HCT116 (cell line): Measurements from ENCODE around the gene CACNA1A. TPM values are rescaled to one million over a fixed set of nuclear protein-coding genes. Genes with fewer than 3 reads are reported as not detected.

Experiments
- ATAC-seq: fragments of 200-7000 bp; cut with Tn5 transposase; 2 replicates; pipeline ENCODE4 v1.9.1; 2020; ENCODE audit warnings: mild to moderate bottlenecking, moderate library complexity
- BruUV-seq: library from RNA; stranded (reverse); fragments of 400-500 nt; replicated peaks from 2 replicates; lab custom pipeline; 2021; lab: Mats Ljungman, UMichigan
- CTCF ChIA-PET: fragments of 300-600 bp; sonication (Branson Sonifier 250); formaldehyde crosslinking; loops from one replicate; lab custom pipeline; 2021; ENCODE audit warnings: antibody characterized with exemption; lab: Charles Lee
- POLR2A ChIA-PET: fragments of 300-600, 350-600 bp; sonication (Branson Sonifier 250); formaldehyde crosslinking; loops from one replicate; lab custom pipeline; 2021; ENCODE audit warnings: antibody characterized with exemption; lab: Charles Lee
- RAD21 ChIA-PET, 2 experiments: fragments of 300-600 bp; sonication (Branson Sonifier 250); formaldehyde crosslinking; loops; one replicate each; lab custom pipeline; 2023; ENCODE audit warnings: low total read pairs in 2 of 2; ENCODE audit not compliant: uncharacterized antibody in 2 of 2, unreplicated experiment in 2 of 2, low non-redundant PET in 1 of 2; lab: Charles Lee
- DNase-seq: peaks from one replicate; pipeline ENCODE4 v3.0.0-alpha.2; 2010; ENCODE audit warnings: low read depth, low spot score
- H2AFZ ChIP-seq: fragments of 200-600 bp; shearing (Covaris generic), sonication (generic); 2 replicates; pipeline ENCODE4 v1.6.1; 2017; ENCODE audit warnings: low read depth, mixed run types, mixed read lengths, antibody characterized with exemption, low read length; ENCODE audit not compliant: poor library complexity, severe bottlenecking
- H3K27ac ChIP-seq: 2 replicates; pipeline ENCODE4 v1.5.1; 2012; ENCODE audit warnings: low read depth, low read length
- H3K27me3 ChIP-seq: fragments of 200-600 bp; sonication (generic); 2 replicates; pipeline ENCODE4 v1.6.1; 2016; ENCODE audit warnings: mixed run types, low read length, mixed read lengths; ENCODE audit not compliant: insufficient read depth
- H3K36me3 ChIP-seq, 2 experiments: fragments of 200-500 bp in 1 of 2; fragments of 200-600 bp in 1 of 2; sonication (Bioruptor generic) in 1 of 2; sonication (generic) in 1 of 2; 2 replicates each; pipeline versions ENCODE4 v1.5.1 to v1.6.1; 2014 to 2016; ENCODE audit warnings: low read length in 2 of 2, inconsistent platforms in 1 of 2, mixed read lengths in 1 of 2, mixed run types in 1 of 2; ENCODE audit not compliant: insufficient read depth in 2 of 2, control insufficient read depth in 1 of 2
- H3K4me1 ChIP-seq, 2 experiments: fragments of 200-600 bp in 1 of 2; sonication (generic) in 1 of 2; 2 replicates each; pipeline versions ENCODE4 v1.5.1 to v1.6.1; 2012 to 2017; ENCODE audit warnings: low read length in 2 of 2, inconsistent platforms in 1 of 2, mild to moderate bottlenecking in 1 of 2, mixed read lengths in 1 of 2, mixed run types in 1 of 2, moderate library complexity in 1 of 2; ENCODE audit not compliant: insufficient read depth in 2 of 2, control insufficient read depth in 1 of 2
- H3K4me2 ChIP-seq: fragments of 200-600 bp; sonication (generic); 2 replicates; pipeline ENCODE4 v1.6.1; 2017; ENCODE audit warnings: mixed run types, low read length, mixed read lengths
- H3K4me3 ChIP-seq, 2 experiments: fragments of 200-600 bp in 1 of 2; sonication (generic) in 1 of 2; replicated peaks in 1 of 2; 2 replicates each; pipeline ENCODE4 v1.5.1; 2011 to 2016; ENCODE audit warnings: low read length in 2 of 2, control low read depth in 1 of 2, low read depth in 1 of 2, mild to moderate bottlenecking in 1 of 2, mixed read lengths in 1 of 2, mixed run types in 1 of 2
- H3K79me2 ChIP-seq: fragments of 200-600 bp; sonication (generic); 2 replicates; pipeline ENCODE4 v1.6.1; 2017; ENCODE audit warnings: mild to moderate bottlenecking, mixed run types, low read length, moderate library complexity, mixed read lengths; ENCODE audit not compliant: insufficient read depth
- H3K9ac ChIP-seq: fragments of 200-600 bp; sonication (generic); 2 replicates; pipeline ENCODE4 v1.6.1; 2016; ENCODE audit warnings: low read length, mixed read lengths
- H3K9me2 ChIP-seq: fragments of 200-600 bp; sonication (generic), shearing (Covaris generic); 2 replicates; pipeline ENCODE4 v1.6.1; 2017; ENCODE audit warnings: mixed run types, mild to moderate bottlenecking, moderate library complexity; ENCODE audit not compliant: insufficient read depth
- H3K9me3 ChIP-seq, 2 experiments: fragments of 200-500 bp in 1 of 2; fragments of 200-600 bp in 1 of 2; sonication (Bioruptor generic) in 1 of 2; sonication (generic) in 1 of 2; 2 replicates each; pipeline ENCODE4 v1.6.1; 2014 to 2017; ENCODE audit warnings: low read length in 2 of 2, mixed read lengths in 2 of 2, inconsistent platforms in 1 of 2, low read depth in 1 of 2, mild to moderate bottlenecking in 1 of 2, mixed run types in 1 of 2, moderate library complexity in 1 of 2; ENCODE audit not compliant: control insufficient read depth in 1 of 2, insufficient read depth in 1 of 2
- H4K20me1 ChIP-seq: fragments of 200-600 bp; sonication (generic), shearing (Covaris generic); 2 replicates; pipeline ENCODE4 v1.6.1; 2017; ENCODE audit warnings: mixed run types, mild to moderate bottlenecking, moderate library complexity; ENCODE audit not compliant: insufficient read depth
- ATF3 ChIP-seq: IDR thresholded peaks from 2 replicates; pipeline ENCODE4 v1.6.1; 2012
- CBX3 ChIP-seq: IDR thresholded peaks from 2 replicates; pipeline ENCODE4 v1.6.1; 2012; ENCODE audit warnings: low read depth
- CTCF ChIP-seq, 3 experiments: fragments of 200-600 bp in 1 of 3; sonication (generic) in 1 of 3; IDR thresholded peaks in 2 of 3; conservative IDR thresholded peaks in 1 of 3; 2 replicates each; pipeline ENCODE4 v1.5.1; 2012 to 2017; ENCODE audit warnings: low read depth in 2 of 3, low read length in 2 of 3, antibody characterized with exemption in 1 of 3, borderline replicate concordance in 1 of 3, control low read depth in 1 of 3, mild to moderate bottlenecking in 1 of 3, mixed read lengths in 1 of 3, mixed run types in 1 of 3, moderate library complexity in 1 of 3; ENCODE audit not compliant: insufficient read depth in 1 of 3
- EGR1 ChIP-seq: IDR thresholded peaks from 2 replicates; pipeline ENCODE4 v1.6.1; 2012; ENCODE audit warnings: low read depth
- ELF1 ChIP-seq: IDR thresholded peaks from 2 replicates; pipeline ENCODE4 v1.6.1; 2012; ENCODE audit warnings: low read depth, borderline replicate concordance
- EZH2phosphoT487 ChIP-seq: fragments of 200-600 bp; IDR thresholded peaks from 2 replicates; pipeline ENCODE4 v1.6.1; 2018; ENCODE audit warnings: antibody characterized with exemption, borderline replicate concordance
- JUND ChIP-seq: IDR thresholded peaks from 2 replicates; pipeline ENCODE4 v1.6.1; 2012
- MAX ChIP-seq: IDR thresholded peaks from 2 replicates; pipeline ENCODE4 v1.6.1; 2012
- POLR2A ChIP-seq: IDR thresholded peaks from 2 replicates; pipeline ENCODE4 v1.7.0; 2011; ENCODE audit warnings: borderline replicate concordance; ENCODE audit not compliant: insufficient read depth, insufficient read length; ENCODE audit errors: extremely low read depth
- POLR2AphosphoS5 ChIP-seq: IDR thresholded peaks from 2 replicates; pipeline ENCODE4 v1.6.1; 2011; ENCODE audit warnings: mild to moderate bottlenecking, low read depth, low read length, moderate library complexity
- REST ChIP-seq: IDR thresholded peaks from 2 replicates; pipeline ENCODE4 v1.6.1; 2012; ENCODE audit warnings: low read depth
- SP1 ChIP-seq: IDR thresholded peaks from 2 replicates; pipeline ENCODE4 v1.6.1; 2012; ENCODE audit warnings: low read depth
- SRF ChIP-seq: IDR thresholded peaks from 2 replicates; pipeline ENCODE4 v1.6.1; 2012; ENCODE audit warnings: low read depth
- TCF7L2 ChIP-seq: IDR thresholded peaks from 2 replicates; pipeline ENCODE4 v1.7.0; 2011; ENCODE audit warnings: borderline replicate concordance, inconsistent platforms; ENCODE audit not compliant: insufficient read depth, insufficient read length; ENCODE audit errors: extremely low read depth
- ZFX ChIP-seq: fragments of 450-650 bp; IDR thresholded peaks from 2 replicates; pipeline ENCODE4 v1.6.1; 2017
- ZNF274 ChIP-seq: fragments of 200-500 bp; sonication (Bioruptor generic); IDR thresholded peaks from 2 replicates; pipeline ENCODE4 v1.6.1; 2014; ENCODE audit warnings: mild to moderate bottlenecking, low read depth, low read length, inconsistent platforms
- intact Hi-C: fragments of 100-400 bp; cut with micrococcal nuclease; formaldehyde crosslinking; loops from 2 replicates; pipeline ENCODE4 v1.10.0; 2022
- total RNA-seq: library from RNA; stranded (reverse); gene quantifications from one replicate; pipeline ENCODE4 v1.2.1, GENCODE V29; 2021; ENCODE audit not compliant: unreplicated experiment
- TF ChIP-seq, protein P1 (sequence below): IDR thresholded peaks from 2 replicates; pipeline ENCODE4 v1.6.1; 2011; ENCODE audit warnings: mild to moderate bottlenecking, low read length, moderate library complexity; ENCODE audit not compliant: insufficient replicate concordance; ENCODE audit errors: extremely low read depth

CACNA1A gene
- total RNA-seq, 1 experiment from 2014 or later = 7.5 TPM

DNA sequence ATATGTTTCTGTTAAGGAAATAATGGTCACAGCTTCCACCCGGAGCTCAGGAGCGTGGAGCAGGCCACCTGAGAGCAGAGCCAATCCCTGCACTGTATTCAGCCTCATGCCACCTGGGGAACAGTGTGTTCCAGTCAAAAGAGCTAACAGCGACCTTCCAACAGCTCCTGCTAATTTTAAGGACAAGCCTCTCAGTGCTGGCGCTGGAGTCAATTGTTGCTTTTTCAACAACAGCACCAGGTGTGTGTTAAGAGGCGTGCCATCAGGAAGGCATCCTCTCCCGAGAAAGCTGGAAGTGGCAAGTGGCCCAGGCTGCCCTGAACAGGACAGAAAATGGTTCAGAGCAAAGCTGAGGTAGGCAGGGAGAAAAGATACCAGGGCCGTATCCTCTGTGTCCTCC lies 102.0 kb downstream of the CACNA1A start:
- intact Hi-C loops = no loop called here
- ChIA-PET RAD21 (no interaction called here), CTCF (interaction anchor here (0.6 kb wide), 1 partner anchor 25 kb away, joined by 3 read pairs; no protein-coding TSS in a partner anchor), POLR2A (no interaction called here)
- BruUV-seq = no TSS peak
- no peak overlapping the region for H3K4me2 ChIP-seq
- TF ChIP-seq EGR1 (no peak), EZH2phosphoT487 (no peak), ZNF274 (no peak), MAX (no peak), REST (no peak), CBX3 (no peak), CTCF (IDR thresholded peaks at IDR 0.05 in 2 of 3, conservative IDR thresholded peaks at IDR 0.05 in 1 of 3; ENCODE audit: borderline replicate concordance in 1 of 3, insufficient read depth in 1 of 3, low read depth in 2 of 3, low read length in 2 of 3) (no peak), JUND (no peak), ELF1 (no peak), SRF (no peak), POLR2A (no peak), SP1 (no peak), ATF3 (no peak), POLR2AphosphoS5 (no peak), TCF7L2 (no peak), ZFX (no peak)
- TF ChIP-seq, protein P1, sequence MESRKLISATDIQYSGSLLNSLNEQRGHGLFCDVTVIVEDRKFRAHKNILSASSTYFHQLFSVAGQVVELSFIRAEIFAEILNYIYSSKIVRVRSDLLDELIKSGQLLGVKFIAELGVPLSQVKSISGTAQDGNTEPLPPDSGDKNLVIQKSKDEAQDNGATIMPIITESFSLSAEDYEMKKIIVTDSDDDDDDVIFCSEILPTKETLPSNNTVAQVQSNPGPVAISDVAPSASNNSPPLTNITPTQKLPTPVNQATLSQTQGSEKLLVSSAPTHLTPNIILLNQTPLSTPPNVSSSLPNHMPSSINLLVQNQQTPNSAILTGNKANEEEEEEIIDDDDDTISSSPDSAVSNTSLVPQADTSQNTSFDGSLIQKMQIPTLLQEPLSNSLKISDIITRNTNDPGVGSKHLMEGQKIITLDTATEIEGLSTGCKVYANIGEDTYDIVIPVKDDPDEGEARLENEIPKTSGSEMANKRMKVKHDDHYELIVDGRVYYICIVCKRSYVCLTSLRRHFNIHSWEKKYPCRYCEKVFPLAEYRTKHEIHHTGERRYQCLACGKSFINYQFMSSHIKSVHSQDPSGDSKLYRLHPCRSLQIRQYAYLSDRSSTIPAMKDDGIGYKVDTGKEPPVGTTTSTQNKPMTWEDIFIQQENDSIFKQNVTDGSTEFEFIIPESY = no peak
- peaks cover 8 to 26% of the 10 kb centered on the region in 2 experiments for H3K4me1 ChIP-seq
- no peak overlapping the region for H3K4me3 ChIP-seq
- no peaks in the 10 kb centered on the region for H3K79me2 ChIP-seq
- H3K9ac ChIP-seq = no peak overlapping the region
- no peaks in the 10 kb centered on the region for H3K36me3 ChIP-seq
- DNase-seq (no peak), ATAC-seq (no peak)
- H3K27me3 ChIP-seq = no peaks in the 10 kb centered on the region
- H3K9me3 ChIP-seq = peaks cover 0 to 4% of the 10 kb centered on the region in 2 experiments; a peak in 1 of 4 replicates
- H2AFZ ChIP-seq = no peak overlapping the region
- no peaks in the 10 kb centered on the region for H3K9me2 ChIP-seq
- H4K20me1 ChIP-seq = no peaks in the 10 kb centered on the region
- no peak overlapping the region for H3K27ac ChIP-seq
